GM12878 (cell line): ENCODE results near the gene CRYGN. TPM values are rescaled to one million over a fixed set of nuclear protein-coding genes. Genes with fewer than 3 reads are reported as not detected.

Experiments used
- BRCA1 ChIP-seq: IDR thresholded peaks from 2 replicates; pipeline ENCODE4 v1.6.1; 2011; ENCODE audit warnings: low read depth, low read length, improper control_type of control experiment
- IRF4 ChIP-seq: IDR thresholded peaks from 2 replicates; pipeline ENCODE4 v1.6.1; 2011; ENCODE audit warnings: low read depth, low read length
- SP1 ChIP-seq: IDR thresholded peaks from one replicate; pipeline ENCODE4 v1.6.1; 2011; ENCODE audit warnings: low read depth, low read length
- ZBTB11 ChIP-seq: fragments of 450-650 bp; formaldehyde crosslinking; IDR thresholded peaks from 2 replicates; pipeline ENCODE4 v1.5.0; 2022; ENCODE audit warnings: mild to moderate bottlenecking, missing genetic modification characterization
- polyA plus RNA-seq, 11 experiments: library from polyadenylated mRNA; depleted of rRNA in 4 of 11; unstranded in 6 of 11; stranded (reverse) in 5 of 11; fragments of >200 nt; fragmentation: Nextera tagmentation in 4 of 11; fragmentation: Illumina TruSeq in 1 of 11; extraction: Ambion mirVana in 4 of 11; extraction: Trizol in 1 of 11; gene quantifications; 1 replicate in 1 of 11; 2 replicates in 10 of 11; pipeline versions ENCODE4 v1.2.1 to v1.2.3, GENCODE V29; 2011 to 2016; ENCODE audit warnings: inconsistent platforms in 2 of 11, missing spikeins in 2 of 11, low read depth in 1 of 11
- total RNA-seq, 4 experiments: library from RNA; depleted of rRNA in 3 of 4; stranded (reverse); fragments of >200 nt in 3 of 4; fragmentation: Illumina TruSeq in 1 of 4; extraction: Trizol in 1 of 4; gene quantifications; 2 replicates each; pipeline versions ENCODE4 v1.2.1 to v1.2.3, GENCODE V29; 2013 to 2021
- TF ChIP-seq, protein P1 (sequence below): IDR thresholded peaks from 2 replicates; pipeline ENCODE4 v1.6.1; 2012; ENCODE audit warnings: improper control_type of control experiment, low read depth, low read length; ENCODE audit not compliant: insufficient replicate concordance

The CRYGN gene
- total and polyA plus RNA-seq, 10 of the 15 experiments (the other 5 are each of a cell fraction or from before 2014, with no cell fraction given) = not detected

GRCh38 chr7:151455690-151456089, 15.7 kb upstream of the CRYGN start (continued):
- TF ChIP-seq, protein P1, sequence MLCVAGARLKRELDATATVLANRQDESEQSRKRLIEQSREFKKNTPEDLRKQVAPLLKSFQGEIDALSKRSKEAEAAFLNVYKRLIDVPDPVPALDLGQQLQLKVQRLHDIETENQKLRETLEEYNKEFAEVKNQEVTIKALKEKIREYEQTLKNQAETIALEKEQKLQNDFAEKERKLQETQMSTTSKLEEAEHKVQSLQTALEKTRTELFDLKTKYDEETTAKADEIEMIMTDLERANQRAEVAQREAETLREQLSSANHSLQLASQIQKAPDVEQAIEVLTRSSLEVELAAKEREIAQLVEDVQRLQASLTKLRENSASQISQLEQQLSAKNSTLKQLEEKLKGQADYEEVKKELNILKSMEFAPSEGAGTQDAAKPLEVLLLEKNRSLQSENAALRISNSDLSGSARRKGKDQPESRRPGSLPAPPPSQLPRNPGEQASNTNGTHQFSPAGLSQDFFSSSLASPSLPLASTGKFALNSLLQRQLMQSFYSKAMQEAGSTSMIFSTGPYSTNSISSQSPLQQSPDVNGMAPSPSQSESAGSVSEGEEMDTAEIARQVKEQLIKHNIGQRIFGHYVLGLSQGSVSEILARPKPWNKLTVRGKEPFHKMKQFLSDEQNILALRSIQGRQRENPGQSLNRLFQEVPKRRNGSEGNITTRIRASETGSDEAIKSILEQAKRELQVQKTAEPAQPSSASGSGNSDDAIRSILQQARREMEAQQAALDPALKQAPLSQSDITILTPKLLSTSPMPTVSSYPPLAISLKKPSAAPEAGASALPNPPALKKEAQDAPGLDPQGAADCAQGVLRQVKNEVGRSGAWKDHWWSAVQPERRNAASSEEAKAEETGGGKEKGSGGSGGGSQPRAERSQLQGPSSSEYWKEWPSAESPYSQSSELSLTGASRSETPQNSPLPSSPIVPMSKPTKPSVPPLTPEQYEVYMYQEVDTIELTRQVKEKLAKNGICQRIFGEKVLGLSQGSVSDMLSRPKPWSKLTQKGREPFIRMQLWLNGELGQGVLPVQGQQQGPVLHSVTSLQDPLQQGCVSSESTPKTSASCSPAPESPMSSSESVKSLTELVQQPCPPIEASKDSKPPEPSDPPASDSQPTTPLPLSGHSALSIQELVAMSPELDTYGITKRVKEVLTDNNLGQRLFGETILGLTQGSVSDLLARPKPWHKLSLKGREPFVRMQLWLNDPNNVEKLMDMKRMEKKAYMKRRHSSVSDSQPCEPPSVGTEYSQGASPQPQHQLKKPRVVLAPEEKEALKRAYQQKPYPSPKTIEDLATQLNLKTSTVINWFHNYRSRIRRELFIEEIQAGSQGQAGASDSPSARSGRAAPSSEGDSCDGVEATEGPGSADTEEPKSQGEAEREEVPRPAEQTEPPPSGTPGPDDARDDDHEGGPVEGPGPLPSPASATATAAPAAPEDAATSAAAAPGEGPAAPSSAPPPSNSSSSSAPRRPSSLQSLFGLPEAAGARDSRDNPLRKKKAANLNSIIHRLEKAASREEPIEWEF = no peak
- no peak for TF ChIP-seq IRF4
- TF ChIP-seq SP1 = no peak
- no peak for TF ChIP-seq BRCA1
- no peak for TF ChIP-seq ZBTB11
